Transverse colon (tissue), 4 donors: ENCODE results near the gene CFLAR. TPM values are rescaled to one million over a fixed set of nuclear protein-coding genes. Genes with fewer than 3 reads are reported as not detected.
A peak's percentile ranks its signal among the peaks of the same experiment; 100 is the strongest.

Source experiments
- DNase-seq: peaks from one replicate; pipeline ENCODE4 v3.0.0-alpha.2; 2019
- H3K27ac ChIP-seq, 4 donors: fragments of 200-600 bp; sonication (generic); 2 replicates each; pipeline ENCODE4 v1.5.1; 2016 to 2018; ENCODE audit warnings: inconsistent platforms in 4 of 4
- H3K27me3 ChIP-seq: fragments of 200-600 bp; sonication (generic); 2 replicates; pipeline ENCODE4 v1.5.1; 2017; ENCODE audit warnings: inconsistent platforms
- H3K36me3 ChIP-seq, 4 donors: fragments of 200-600 bp; sonication (generic); 2 replicates each; pipeline ENCODE4 v1.5.1; 2017 to 2019; ENCODE audit warnings: inconsistent platforms in 4 of 4
- H3K4me1 ChIP-seq, 4 donors: fragments of 200-600 bp; sonication (generic); 2 replicates each; pipeline ENCODE4 v1.5.1; 2017 to 2020; ENCODE audit warnings: inconsistent platforms in 4 of 4
- H3K4me3 ChIP-seq, 4 donors: fragments of 200-600 bp; sonication (generic); 1 replicate in 1 of 4; 2 replicates in 3 of 4; pipeline versions ENCODE4 v1.5.1 to v1.6.1; 2017 to 2019; ENCODE audit warnings: inconsistent platforms in 4 of 4
- H3K9me3 ChIP-seq, 2 donors: fragments of 200-600 bp; sonication (generic); 2 replicates each; pipeline ENCODE4 v1.5.1; 2017 to 2019; ENCODE audit warnings: inconsistent platforms in 2 of 2
- EP300 ChIP-seq: sonication (generic); formaldehyde crosslinking; IDR thresholded peaks from one replicate; pipeline ENCODE4 v1.6.1; 2017; ENCODE audit warnings: antibody characterized with exemption, low read depth
- POLR2A ChIP-seq: fragments of 450-650 bp; IDR thresholded peaks from one replicate; pipeline ENCODE4 v1.6.1; 2016; ENCODE audit warnings: antibody characterized with exemption, mild to moderate bottlenecking, moderate library complexity
- POLR2AphosphoS5 ChIP-seq, 3 donors: sonication (generic); formaldehyde crosslinking; IDR thresholded peaks; one replicate each; pipeline ENCODE4 v1.6.1; 2016; ENCODE audit warnings: antibody characterized with exemption in 3 of 3
- WGBS, 2 donors: methylation state at CpG; one replicate each; pipeline ENCODE4 v1.1.5; 2018; ENCODE audit warnings: low coverage in 1 of 2; 5-methylcytosine and 5-hydroxymethylcytosine counted together
- in situ Hi-C, 4 donors: fragments of 200-750 bp; cut with MboI; loops; one replicate each; pipeline versions ENCODE4 v1.15.0 to v1.15.1; 2017; ENCODE audit warnings: low sequenced_read_pairs in 3 of 4, low pct_ligation_motif_present in 1 of 4, low pct_unique_long_range_greater_than_20kb in 1 of 4
- intact Hi-C: fragments of 100-400 bp; cut with DNase I; formaldehyde crosslinking; loops from one replicate; pipeline ENCODE4 v1.15.1; 2023; ENCODE audit warnings: low total_unique reads
- total RNA-seq, 4 donors: library from RNA; depleted of rRNA; stranded (reverse); fragments of >200 nt; gene quantifications; one replicate each; pipeline ENCODE4 v1.1.0, GENCODE V29; 2016
- TF ChIP-seq, protein P1 (sequence below), 5 experiments: fragments of 200-600 bp in 3 of 5; fragments of 450-650 bp in 2 of 5; sonication (generic) in 3 of 5; IDR thresholded peaks; 1 replicate in 2 of 5; 2 replicates in 3 of 5; pipeline ENCODE4 v1.5.1; 2016 to 2017; ENCODE audit warnings: antibody characterized with exemption in 5 of 5, inconsistent platforms in 3 of 5, mild to moderate bottlenecking in 2 of 5, moderate library complexity in 1 of 5

CFLAR gene
- total RNA-seq: 100 to 1,000 TPM; 148 to 449 (median 323) TPM

DNA sequence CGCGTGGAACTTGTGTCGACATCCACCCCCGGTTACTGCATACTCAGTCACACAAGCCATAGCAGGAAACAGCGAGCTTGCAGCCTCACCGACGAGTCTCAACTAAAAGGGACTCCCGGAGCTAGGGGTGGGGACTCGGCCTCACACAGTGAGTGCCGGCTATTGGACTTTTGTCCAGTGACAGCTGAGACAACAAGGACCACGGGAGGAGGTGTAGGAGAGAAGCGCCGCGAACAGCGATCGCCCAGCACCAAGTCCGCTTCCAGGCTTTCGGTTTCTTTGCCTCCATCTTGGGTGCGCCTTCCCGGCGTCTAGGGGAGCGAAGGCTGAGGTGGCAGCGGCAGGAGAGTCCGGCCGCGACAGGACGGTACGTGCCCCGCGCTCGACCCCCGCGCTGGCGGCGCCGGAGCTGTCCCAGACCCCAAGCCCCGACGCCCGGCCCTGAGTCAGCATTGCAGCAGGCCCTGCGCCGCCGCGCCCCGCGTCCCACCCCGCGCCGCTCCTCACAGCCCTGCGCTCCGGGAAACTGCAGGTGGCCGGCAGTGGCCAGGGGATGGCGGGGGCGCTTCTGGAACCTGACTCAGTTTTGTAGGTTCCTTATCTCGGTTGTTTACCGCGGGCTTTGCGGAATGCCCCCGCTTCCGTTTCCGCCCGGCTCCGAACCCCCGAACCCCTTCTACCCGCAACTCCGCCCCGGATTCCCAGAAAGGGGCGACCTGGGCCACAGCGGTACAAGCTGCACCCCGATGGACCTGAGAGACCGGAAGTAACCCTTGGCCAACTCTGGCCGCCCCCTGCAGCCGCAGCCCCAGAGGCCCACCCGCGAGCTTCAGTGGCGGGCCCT lies at the start of gene CFLAR:
Gene CFLAR, plus strand, starts transcription at position 50 of the 844 bp plus-strand sequence. CDS start 13,702 bp downstream, outside the sequence.
- DNase-seq: peak; percentile 85
- in situ Hi-C loops: no loop called here

DNA sequence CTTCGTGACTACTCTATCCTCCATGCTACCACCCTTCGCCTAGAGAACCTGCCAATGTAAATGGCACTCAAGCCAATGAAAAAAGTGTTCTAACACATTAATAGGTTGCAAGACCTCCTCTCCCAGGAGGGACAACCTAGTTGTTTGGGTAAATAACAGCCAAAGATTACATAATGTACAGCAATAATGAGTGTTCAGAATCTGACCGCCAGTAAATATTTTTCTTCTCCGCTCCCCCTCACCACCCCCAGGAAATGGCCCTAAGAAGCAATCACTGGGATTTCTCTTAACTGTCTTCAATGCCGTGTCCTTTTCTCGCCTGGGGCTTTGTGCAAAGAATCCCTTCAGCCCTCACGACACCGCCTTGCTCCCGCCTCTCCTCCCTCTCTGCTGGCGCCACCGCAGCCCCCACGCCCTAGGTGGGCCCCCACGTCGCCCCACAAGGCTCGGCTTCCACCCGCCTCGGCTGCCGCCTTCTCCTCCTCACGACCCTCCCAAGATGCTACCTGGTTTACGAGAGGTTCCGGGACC lies 45.0 kb upstream of the CFLAR start:
- H3K27ac ChIP-seq: peak overlapping the region; percentile 88 to 92 (median 90)
- peak overlapping the region; percentile 77 to 89 (median 82) for H3K4me3 ChIP-seq
- TF ChIP-seq, protein P1, sequence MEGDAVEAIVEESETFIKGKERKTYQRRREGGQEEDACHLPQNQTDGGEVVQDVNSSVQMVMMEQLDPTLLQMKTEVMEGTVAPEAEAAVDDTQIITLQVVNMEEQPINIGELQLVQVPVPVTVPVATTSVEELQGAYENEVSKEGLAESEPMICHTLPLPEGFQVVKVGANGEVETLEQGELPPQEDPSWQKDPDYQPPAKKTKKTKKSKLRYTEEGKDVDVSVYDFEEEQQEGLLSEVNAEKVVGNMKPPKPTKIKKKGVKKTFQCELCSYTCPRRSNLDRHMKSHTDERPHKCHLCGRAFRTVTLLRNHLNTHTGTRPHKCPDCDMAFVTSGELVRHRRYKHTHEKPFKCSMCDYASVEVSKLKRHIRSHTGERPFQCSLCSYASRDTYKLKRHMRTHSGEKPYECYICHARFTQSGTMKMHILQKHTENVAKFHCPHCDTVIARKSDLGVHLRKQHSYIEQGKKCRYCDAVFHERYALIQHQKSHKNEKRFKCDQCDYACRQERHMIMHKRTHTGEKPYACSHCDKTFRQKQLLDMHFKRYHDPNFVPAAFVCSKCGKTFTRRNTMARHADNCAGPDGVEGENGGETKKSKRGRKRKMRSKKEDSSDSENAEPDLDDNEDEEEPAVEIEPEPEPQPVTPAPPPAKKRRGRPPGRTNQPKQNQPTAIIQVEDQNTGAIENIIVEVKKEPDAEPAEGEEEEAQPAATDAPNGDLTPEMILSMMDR (IDR thresholded peaks at IDR 0.05): no peak
- no peak for TF ChIP-seq POLR2AphosphoS5 (IDR thresholded peaks at IDR 0.05)
- no peak for TF ChIP-seq EP300
- TF ChIP-seq POLR2A: no peak
- no peak for DNase-seq
- H3K4me1 ChIP-seq: peaks cover 33 to 61% (median 40%) of the 10 kb centered on the region in 4 donors
- H3K27me3 ChIP-seq: no peaks in the 10 kb centered on the region
- intact Hi-C loops: no loop called here
- WGBS, 2 donors: 0% methylated on average over 7 to 14 of the region's 21 CpGs
- H3K36me3 ChIP-seq: no peaks in the 10 kb centered on the region
- in situ Hi-C loops: loop anchor here (10.0 to 25.0 kb wide), 4 partner anchors 104 to 166 kb away; partner anchors contain the start of gene ORC2 (in 2 of the 4)
- no peaks in the 10 kb centered on the region for H3K9me3 ChIP-seq

More for the DNA sequence above, at the start of gene CFLAR:
- intact Hi-C loops: no loop called here
- Histone ChIP-seq H3K36me3 (no peaks in the 10 kb centered on the region), H3K4me3 (peak within 1 kb of the TSS; percentile 86 to 97 (median 92)), H3K27me3 (no peaks in the 10 kb centered on the region), H3K27ac (peak within 1 kb of the TSS; percentile 99 to 100 (median 100)), H3K4me1 (peaks cover 0 to 39% (median 17%) of the 10 kb centered on the region in 4 donors), H3K9me3 (no peaks in the 10 kb centered on the region)
- no peak for TF ChIP-seq EP300
- TF ChIP-seq, protein P1 (IDR thresholded peaks at IDR 0.05): no peak
- TF ChIP-seq POLR2AphosphoS5 (IDR thresholded peaks at IDR 0.05): peak; percentile 65 to 93 (median 89)
- TF ChIP-seq POLR2A: peak; percentile 95
- WGBS, 2 donors: 0 to 1% methylated on average over 7 to 48 of the region's 75 CpGs

DNA sequence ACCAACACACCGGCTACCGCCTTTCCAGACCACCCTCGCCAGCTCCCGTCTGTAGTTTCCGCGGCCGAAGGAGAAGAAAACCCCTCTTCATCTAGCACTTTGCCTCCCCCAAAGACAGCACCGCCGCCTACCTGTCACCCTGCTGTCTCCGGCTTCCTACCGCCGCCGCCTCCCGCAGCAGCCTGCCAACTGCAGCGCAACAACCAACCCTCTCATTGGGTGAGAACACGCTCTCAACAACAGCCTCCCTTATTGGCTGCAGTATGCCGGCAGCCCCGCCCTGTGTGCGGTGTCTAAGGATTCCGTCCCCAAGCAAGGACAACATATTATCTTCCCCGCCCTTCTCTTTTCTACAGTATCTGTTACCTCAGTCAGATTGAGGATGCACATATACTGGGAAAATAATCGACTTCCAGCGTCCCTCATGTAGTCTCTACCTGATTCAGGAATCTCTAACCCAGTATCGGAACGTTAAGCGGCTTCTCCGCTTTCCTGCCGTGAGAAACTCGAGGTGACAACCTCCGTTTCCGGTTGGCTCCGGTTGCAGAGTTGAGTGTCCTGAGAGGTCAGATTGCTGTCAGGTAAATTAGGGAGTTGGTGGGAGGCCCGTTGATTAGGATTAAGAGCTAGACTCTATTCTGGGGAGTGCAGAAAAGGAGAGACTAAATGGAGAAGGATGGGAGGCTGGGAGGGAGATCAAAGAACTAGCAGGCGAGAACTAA lies 44.3 kb upstream of the CFLAR start, which contains the start of the genes HYCC2 and NDUFB3:
Gene HYCC2, minus strand, starts transcription at position 193 of the 722 bp plus-strand sequence. CDS start 47,662 bp downstream, outside the sequence.
Gene NDUFB3, plus strand, starts transcription at position 523 of the 722 bp plus-strand sequence. CDS start 6,882 bp downstream, outside the sequence.
- Histone ChIP-seq H3K36me3 (no peaks in the 10 kb centered on the region), H3K9me3 (no peaks in the 10 kb centered on the region), H3K4me1 (peaks cover 33 to 55% (median 39%) of the 10 kb centered on the region in 4 donors), H3K4me3 (peak within 1 kb of the TSS; percentile 77 to 89 (median 82)), H3K27ac (peak within 1 kb of the TSS; percentile 88 to 92 (median 90)), H3K27me3 (no peaks in the 10 kb centered on the region)
- TF ChIP-seq, protein P1 (IDR thresholded peaks at IDR 0.05): peak; percentile 27 to 66 (median 40)
- TF ChIP-seq EP300: peak; percentile 26
- TF ChIP-seq POLR2AphosphoS5 (IDR thresholded peaks at IDR 0.05): peak; percentile 91 to 95 (median 93)
- TF ChIP-seq POLR2A: peak; percentile 88
- intact Hi-C loops (no loop called here), in situ Hi-C loops (loop anchor here (10.0 to 25.0 kb wide), 4 partner anchors 103 to 167 kb away; partner anchors contain the start of gene ORC2 (in 2 of the 4))
- 0% methylated on average over 1 to 30 of the region's 34 CpGs for WGBS, 2 donors
- DNase-seq: peak; percentile 94
